ENCODE measurements around the gene CDR2.

GRCh38 chr16:22330326-22330725 lies 44.1 kb downstream of the CDR2 start:
- TF ChIP-seq CTCF (IDR thresholded peaks at IDR 0.05) (no peak), POLR2A (IDR thresholded peaks at IDR 0.05) (no peak)

All from uterus (tissue), 2 donors.